SIG-M5 treated with dmso at 0.1 percent for 504 hours (cell line): ENCODE data around the gene DMD.

ENCODE experiments used
- DNase-seq: peaks from one replicate; lab custom pipeline; 2025; ENCODE audit not compliant: unreplicated experiment; lab: John Stamatoyannopoulos, UW

DMD gene

DNA sequence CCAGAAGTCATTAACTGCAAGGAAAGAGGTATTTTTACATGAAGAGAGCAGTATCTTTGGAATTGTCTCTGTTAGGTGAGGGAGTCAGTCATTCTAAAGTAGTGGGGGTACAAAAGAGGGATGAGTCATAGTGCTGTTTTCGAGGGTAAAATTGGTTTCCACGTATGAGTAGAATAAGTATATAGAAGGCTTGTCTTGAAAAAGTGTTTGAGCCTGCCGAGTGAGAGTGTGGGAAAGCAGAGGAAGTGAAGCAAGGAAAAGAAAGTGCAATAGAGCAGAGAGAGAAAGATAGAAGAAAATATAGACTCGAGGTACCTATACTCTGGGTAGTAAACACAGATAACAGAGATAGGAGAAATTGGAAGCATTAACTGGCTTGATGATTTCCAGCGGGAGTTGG, 696.4 kb downstream of the DMD start:
- DNase-seq: no peak

DNA sequence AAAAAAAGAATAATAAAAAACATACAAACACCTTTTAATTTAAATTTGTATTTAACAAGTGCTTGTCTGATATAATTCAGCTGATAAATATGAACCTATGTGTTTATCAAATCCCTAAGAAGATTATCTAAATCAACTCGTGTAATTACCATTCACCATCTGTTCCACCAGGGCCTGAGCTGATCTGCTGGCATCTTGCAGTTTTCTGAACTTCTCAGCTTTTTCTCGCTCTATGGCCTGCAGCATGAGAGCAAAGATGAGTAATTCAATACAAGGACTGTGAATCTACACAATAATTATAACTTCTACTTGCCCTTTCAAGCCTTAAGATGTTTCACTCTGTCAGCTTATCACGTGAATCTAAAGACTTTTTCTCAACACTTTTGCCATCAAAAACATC, 709.7 kb downstream of the DMD start:
- DNase-seq: no peak

DNA sequence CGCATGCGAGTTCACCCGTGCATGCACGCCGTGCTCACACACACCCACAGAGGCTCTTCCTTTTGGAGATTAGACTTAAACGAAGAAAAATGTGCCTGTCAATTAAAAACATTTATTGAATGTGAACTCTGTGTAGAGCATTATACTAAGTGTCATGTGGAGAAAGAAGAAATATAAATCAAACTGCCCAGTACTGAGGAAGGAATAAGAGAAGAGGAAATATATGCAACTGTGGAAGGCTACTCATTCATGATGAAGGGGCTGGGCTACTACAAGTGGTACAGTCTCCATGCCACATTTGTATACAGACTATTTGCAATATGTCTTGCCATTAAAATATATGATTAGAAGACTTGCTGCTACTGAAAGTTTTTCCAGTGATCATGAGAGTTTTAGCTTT, 714.7 kb downstream of the DMD start:
- DNase-seq: no peak

DNA sequence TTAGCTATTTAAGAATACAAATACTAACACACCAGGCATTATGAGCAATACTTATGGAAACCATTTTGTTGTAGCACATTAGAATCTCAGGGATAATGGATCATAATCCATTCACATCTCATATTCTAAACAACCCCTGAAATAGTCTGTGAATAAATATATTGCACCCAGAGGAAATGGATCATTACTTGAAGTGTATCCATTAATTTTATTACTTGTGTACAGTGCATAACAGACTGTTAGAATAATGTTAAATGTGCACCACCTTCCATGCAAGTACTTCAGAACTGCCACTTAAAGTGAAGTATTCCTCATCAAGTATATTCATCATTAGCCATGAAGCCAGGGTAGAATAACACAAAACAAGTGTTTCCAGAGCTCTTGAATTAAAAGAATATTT, 715.5 kb downstream of the DMD start:
- no peak for DNase-seq

DNA sequence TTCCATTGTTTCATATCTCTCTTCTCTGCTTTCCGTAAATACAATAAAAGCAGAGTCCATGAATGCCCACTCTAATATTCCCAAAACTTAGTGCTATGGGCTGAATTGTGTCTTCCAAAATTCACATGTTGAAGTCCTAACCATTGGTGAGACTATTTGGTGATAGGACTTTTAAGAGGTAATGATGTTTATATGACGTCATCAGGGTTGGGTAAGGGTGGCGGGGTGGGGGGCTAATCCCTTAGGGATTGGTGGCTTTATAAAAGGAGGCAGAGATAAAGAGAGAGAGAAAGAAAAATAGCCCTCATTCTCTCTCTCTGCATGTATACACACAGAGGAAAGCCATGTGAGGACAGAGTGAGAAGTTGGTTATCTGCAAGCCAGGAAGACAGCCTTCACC, 722.2 kb downstream of the DMD start:
- no peak for DNase-seq

DNA sequence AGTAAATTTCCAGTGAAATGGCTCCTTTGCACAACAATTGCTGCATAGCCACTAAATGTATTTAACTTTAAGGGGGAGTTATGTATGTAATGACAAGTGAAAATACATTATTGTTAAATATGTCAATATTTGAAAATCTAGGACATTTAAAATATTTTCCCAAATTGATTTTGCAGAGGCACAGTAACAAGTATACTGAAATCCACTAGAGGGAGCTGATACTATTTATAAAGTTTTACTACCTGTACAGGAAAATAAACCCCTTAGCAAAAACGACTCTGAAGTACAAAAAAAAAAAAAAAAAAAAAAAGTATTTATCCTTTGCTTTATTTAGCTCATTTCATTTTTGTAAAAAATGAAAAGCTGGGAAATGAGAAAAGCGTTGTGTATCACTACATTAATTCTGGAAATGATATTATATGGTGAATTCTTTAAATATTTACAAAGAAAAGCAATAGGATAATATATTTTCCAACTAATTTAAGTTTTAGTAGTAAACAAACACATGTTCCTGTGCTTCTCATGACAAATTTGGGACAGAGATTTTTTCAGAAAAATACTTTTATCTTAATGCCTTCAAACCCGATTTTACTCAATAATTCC, 727.7 kb downstream of the DMD start:
- peak; percentile 15 for DNase-seq

DNA sequence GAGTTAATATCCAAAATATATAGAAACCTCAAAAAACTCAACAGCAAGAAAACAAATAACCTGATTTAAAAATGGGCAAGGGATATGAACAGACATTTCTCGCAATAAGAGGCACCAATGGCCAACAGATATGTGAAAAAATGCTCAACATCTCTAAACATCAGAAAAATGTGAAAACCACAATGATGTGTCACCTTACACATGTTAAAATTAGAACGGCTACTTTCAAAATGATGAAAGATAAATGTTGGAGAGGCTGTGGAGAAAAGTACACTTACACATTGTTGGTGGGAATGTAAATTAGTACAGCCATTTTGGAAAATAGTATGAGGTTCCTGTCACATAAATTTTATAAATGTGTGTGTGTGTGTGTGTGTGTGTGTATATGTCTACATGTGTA, 731.3 kb downstream of the DMD start:
- no peak for DNase-seq

DNA sequence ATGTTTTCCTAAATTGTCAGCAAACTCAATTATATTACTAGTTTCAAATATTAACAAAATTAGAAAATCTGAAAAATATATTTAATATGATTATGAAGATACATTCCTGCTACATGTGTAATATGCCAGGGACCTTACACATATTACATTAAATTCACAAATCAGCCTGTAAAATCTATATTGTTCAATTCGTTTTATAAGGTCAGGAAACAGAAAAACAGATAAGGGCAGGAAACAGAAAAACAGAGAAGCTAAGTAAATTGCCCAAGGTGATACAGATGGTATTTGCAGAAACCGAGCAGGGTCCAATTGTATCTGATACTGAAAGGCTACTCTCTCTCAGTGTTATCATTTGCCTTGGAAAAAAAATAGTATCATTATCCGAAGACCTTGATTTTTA, 739.0 kb downstream of the DMD start:
- DNase-seq: no peak

DNA sequence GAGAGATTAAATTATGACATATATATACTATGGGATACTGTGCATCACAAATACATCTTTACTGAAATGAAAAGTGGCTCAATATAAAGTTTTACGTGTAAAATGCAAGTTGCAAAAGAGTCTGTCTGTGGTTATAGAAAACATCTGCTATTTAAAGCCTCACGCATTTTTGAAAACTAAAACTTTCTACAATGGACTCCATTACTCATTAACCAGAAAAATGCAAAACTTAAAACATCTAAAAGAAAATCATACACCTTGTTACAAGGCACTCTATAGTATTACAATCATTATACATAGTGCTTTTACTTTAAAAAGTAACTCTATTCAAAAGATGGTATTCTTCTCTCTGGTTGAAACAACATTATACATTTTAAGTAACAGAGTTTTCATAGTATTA, 755.6 kb downstream of the DMD start:
- no peak for DNase-seq

DNA sequence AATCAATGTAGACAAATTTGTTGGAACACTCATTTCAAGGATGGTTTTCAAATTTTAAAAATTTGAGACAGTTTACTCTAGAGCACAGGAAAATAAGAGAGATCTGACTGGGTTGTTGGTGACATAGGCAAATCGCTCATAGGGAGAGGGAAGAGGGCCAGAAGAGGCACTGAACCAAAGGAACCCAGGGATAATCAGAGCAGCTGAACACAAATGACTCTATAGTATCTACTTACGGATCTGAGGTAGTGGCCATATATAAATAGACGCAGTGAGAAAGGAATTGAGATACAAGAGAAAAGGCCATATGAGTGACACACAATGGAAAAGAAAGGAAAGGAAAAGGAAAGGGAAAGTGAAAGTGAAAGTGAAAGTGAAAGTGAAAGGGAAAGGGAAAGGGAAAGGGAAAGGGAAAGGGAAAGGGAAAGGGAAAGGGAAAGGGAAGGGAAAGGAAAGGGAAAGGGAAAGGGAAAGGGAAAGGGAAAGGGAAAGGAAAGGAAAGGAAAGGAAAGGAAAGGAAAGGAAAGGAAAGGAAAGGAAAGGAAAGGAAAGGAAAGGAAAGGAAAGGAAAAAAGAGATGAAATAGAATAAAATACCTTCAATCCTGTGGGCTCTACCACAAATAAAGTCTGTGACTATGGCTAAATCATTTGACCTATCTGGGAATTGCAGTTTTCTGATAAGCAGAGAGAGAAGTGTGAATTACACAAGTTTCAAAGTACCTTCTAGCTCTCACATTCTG, 759.2 kb downstream of the DMD start:
- DNase-seq: no peak

DNA sequence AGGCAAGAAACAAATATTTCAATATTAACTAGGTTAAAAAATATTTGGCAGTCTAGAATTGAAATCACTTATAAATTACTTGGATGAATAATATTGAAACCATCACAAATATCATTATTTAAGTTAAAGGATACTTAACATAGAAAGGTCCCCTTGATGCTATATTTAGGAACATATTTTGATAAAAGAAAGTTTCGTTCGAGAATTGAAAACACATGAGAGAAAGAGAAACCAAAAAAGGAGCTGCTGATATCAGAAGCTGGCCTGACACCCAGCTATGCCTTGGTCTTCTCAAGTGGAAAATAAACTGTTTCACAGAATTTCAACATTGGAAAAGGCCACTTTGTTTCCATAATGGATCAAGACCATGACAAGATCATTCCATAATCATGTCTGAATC, 762.4 kb downstream of the DMD start:
- no peak for DNase-seq

DNA sequence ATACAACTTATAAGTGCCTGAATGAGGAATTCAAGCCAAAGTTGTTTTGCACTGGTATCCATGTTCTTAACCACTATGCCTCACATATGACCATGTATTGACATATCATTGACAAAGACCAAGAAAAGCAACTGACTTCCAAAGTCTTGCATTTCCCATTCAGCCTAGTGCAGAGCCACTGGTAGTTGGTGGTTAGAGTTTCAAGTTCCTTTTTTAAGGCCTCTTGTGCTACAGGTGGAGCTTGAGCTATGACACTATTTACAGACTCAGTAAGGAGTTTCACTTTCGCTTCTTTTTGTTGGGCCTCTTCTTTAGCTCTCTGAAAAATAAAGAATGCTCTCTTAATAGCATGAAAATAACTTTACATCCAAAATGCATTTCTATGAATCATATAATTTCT, 763.0 kb downstream of the DMD start:
- DNase-seq: peak; percentile 64

DNA sequence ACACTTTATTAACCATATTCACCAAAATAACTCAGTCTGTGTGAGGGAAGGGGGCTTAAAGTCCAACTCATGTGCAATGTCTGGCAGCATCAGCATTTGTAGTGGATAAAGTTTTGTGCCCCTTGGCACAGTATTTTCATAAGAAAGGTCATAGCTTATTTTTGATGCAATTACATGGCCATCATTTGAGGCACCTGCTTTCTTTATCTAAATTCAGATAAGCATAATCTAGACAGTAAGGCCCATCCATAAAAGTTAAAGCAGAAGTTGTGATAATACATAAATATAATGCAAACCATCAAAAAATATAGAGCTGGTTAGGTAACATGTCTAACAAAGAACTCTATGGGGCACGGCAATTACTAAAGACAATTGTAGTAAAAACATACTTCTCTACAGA, 763.7 kb downstream of the DMD start:
- no peak for DNase-seq

DNA sequence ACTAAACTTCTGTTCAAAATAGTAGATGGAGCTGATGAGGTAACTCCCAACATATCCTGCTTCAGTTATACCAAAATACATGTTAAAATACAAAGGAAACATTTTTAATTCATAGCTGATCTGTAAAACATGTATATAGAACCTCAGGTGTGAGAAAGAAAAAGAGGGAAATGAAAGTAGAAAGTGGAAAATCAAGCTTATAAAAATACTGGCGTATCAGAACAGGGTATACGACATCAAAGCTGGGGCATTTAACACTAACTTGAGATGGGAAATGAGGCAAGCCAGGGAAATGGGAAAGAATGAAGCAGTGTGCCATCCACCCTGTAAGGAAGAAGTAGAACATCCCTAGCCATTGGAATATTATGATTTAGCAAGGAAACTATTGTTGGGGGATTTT, 767.5 kb downstream of the DMD start:
- no peak for DNase-seq

DNA sequence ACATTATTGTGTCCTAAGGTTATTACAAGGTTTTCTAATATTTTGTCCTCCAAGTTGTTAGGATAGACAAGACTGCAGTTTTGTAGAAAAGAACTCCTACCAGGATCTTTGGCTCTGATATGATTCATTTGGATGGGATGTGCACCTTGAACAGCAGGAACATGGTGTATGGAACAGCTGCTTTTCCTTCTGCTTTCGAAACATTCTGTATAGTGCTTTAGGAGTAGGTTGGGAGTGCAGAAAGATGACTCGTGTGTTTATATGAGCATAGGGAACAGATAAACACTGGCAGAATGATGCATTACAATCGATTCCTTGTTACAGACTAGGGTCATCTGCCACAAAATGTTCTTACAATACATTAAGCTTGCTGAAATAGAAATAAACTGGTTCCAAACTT, 790.1 kb downstream of the DMD start:
- no peak for DNase-seq

DNA sequence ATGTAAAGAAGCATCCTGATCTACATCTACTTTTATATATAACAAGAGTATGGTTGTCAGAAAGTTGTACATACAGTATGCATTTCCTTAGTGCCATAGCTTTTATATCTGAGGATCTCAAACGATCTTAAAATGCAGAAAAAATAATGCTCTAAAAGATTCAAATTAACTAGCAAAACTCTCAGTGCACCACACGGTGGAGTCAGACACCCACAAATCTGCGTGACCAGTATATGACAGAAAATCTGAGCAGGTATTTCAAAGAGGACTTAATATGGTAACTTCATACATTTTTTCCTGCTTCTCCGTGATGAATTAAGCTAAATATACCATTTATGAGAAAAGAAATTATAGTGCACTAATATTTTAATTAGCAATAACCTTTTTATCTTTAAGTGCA, 803.0 kb downstream of the DMD start:
- DNase-seq: peak; percentile 2

DNA sequence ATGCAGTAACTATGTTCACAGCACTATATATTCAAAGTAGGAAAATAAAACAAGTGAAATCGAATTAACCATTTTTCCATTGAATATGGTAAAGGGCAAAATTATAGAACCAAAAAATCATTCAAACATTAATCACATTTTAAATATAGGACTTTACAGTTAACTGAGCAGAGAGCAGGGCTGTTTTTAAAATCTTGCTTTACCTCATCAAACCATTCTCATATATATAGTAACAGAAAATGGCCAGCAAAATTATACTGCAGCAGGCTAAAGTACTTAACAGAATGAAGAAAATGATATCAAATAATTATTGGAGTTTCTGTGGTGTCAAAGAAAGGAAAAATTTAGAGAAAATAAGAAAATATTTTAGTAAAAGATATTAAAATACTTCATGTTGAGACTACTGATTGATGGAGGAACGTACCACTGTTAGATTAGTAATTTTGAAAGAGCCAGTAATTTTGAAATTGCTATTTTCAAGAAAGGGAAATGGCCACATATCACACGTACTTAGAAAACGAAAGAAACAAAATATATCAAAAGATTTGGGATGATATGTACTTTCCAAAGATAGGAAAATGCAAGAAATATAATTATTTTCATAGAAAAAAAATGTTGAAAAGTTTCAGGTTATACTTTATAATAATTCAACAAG, 813.7 kb downstream of the DMD start:
- DNase-seq: no peak

DNA sequence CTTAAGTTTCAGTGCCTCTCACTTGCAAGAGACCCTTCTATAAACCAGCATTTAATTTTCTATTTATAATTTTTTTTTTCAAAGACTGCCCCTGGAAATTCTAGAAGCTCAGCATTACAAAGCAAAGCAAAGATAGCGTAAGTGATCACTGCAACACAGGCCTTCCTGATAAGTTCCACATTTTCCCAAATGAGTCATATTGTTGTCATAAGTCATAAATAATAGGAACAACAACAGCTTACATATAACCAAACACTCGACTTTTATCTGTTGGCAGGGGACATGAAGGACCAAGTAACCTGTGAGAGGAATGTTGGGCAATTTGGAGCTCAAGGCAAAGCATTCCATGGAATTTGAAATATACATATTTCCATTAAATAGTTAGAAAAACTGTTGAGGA, 815.5 kb downstream of the DMD start:
- DNase-seq: no peak

DNA sequence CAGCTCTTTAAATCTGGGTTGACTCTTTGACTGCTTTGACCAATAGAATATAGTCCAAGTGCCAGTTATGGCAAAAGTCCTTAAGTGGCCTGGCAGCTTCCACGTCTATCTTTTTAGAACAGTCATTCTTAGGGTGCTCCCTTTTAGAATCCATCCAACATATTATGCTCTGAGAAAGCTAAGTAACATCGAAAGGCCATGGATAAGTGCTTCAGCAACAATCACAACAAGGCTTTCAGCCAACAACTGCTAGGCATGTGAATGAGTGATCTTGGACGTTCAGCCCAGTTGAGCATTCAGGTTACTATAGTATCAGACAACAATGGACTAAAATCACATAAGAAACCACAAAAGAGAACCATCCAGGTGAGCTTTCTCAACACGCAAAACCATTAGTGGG, 818.7 kb downstream of the DMD start:
- no peak for DNase-seq

DNA sequence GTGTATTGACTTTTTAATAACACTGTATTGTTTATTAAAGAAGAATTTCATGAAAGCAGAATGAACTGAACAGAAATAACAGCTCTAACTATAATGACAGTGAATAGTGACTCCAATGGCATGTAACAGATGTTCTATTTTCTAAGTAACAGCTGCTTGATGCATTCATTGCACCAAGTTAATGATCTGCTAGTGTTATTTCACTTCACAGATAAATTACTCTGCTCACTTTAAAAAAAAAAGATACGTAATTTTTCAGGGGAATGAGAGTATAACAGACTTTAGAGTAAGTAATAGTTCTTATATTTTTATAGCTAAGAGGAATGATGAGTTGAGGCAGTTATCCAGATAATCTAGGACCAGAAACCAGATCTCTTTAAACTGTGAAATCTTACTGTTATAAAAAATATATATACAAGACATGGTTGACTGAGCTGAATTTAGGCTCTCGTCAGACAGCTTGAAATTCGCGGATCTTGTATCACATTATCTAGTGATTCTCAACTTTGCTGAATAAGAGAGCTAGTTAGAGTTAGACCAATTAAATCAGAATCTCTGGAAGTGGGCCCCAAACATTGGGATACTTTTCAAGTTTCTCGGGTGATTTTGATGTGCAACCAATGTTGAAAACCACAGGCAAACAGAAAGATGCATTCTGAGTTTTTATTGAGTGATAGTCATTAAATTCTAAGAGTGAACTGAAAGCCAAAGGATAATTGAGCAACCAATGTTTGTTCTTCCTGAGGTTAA, 840.7 kb downstream of the DMD start:
- DNase-seq: no peak

DNA sequence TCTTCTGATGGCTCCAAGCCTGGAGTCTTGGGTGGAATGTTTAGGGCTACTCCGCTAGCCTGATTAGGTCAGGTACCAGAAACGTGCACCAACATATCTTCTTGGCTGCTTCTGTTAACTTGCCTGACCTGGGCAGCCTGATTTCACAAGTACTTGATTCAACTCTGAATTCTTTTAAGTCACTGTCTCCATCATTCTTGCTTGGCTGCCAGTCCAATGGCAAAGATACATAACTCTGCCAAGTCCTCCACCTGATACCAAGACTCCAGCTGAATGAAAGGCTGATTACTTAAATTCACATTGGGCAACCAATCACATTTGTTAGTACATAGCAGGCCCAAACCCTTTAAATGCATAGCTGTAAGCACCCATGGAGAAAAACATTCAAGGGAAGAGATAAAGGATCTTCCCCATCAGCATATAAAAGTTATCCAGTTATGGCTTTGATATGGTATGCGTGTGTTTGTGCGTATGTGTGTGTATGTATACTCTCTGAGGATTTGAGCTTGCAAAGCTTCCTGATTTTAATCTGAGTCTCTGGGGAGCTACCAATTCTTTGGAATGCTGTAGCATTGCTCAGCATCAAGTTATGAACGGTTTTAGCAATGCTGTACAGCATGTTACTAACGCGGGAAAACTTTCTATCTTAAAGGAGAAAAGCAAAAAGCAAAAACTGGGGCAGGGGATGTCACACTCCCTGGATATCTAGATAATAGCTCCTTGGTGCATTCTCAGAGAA, 917.2 kb downstream of the DMD start:
- DNase-seq: no peak
